Ectodermal cell (in vitro differentiated cells): Measurements from ENCODE around the gene KCNQ5.

Experiments used
- H3K27ac ChIP-seq: 2 replicates; pipeline ENCODE4 v1.7.0; 2013; ENCODE audit warnings: mild to moderate bottlenecking, low read depth, low read length; ENCODE audit not compliant: insufficient read depth, poor library complexity, severe bottlenecking
- H3K27me3 ChIP-seq: 2 replicates; pipeline ENCODE4 v1.7.0; 2013; ENCODE audit warnings: mild to moderate bottlenecking, low read length; ENCODE audit not compliant: insufficient read depth, control insufficient read depth, poor library complexity, severe bottlenecking
- H3K36me3 ChIP-seq: one replicate; pipeline ENCODE4 v1.7.0; 2013; ENCODE audit warnings: low read length; ENCODE audit not compliant: control insufficient read depth, insufficient read depth
- H3K4me1 ChIP-seq: one replicate; pipeline ENCODE4 v1.7.0; 2013; ENCODE audit warnings: low read length; ENCODE audit not compliant: control insufficient read depth, insufficient read depth
- H3K4me3 ChIP-seq: 2 replicates; pipeline ENCODE4 v1.7.0; 2013; ENCODE audit warnings: low read depth, low read length, control low read depth; ENCODE audit not compliant: insufficient read depth
- H3K9me3 ChIP-seq: 2 replicates; pipeline ENCODE4 v1.7.0; 2013; ENCODE audit warnings: mild to moderate bottlenecking, low read length, moderate library complexity; ENCODE audit not compliant: control insufficient read depth
- WGBS, 2 experiments: methylation state at CpG; one replicate each; pipeline ENCODE4 v1.1.7; 2013; ENCODE audit warnings: missing lambda C conversion rate in 2 of 2; 5-methylcytosine and 5-hydroxymethylcytosine counted together

The KCNQ5 gene

DNA sequence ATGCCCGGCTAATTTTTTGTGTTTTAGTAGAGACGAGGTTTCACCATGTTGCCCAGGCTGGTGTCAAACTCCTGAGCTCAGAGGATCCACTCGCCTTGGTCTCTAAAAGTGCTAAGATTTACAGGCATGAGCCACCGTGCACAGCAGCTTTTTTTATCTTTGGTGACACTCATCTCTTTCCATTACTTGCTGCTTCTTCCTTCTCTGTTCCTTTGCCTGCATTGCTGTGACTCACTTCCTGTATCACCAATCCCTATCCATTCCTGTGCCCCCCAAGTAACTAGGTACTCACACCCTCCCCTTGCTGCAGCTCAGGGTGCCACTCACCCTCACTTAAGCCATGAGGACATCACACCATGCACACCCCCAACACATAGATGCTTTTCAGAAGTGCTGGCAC is 578.9 kb downstream of the KCNQ5 start:
- no peak overlapping the region for H3K27ac ChIP-seq
- no peaks in the 10 kb centered on the region for H3K9me3 ChIP-seq
- H3K4me1 ChIP-seq, result no peaks in the 10 kb centered on the region
- H3K4me3 ChIP-seq, result no peak overlapping the region
- no peaks in the 10 kb centered on the region for H3K36me3 ChIP-seq
- 91% methylated on average over 4 of the region's 4 CpGs for WGBS, 2 experiments
- no peaks in the 10 kb centered on the region for H3K27me3 ChIP-seq

DNA sequence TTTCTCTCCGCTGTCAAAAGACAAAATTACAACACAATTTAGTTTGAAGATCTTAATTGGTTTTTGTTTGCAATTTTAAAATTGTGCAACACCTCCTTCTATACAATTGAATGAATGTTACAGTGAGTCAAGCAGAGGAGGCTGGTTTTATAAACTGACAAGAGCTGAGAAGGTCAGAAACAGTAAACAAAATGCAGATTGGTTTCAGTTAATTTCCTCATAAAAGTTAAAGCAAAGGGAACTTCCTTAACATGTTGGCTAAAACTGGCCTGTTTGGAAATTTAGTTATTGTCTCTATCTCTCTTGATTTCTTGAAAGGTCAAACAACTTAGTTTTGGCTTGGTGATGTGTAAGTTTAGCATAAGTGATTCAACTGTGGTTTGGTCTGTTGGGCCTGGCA is 581.2 kb downstream of the KCNQ5 start:
- no peak overlapping the region for H3K4me3 ChIP-seq
- 78% methylated on average over 1 of the region's 1 CpG; no CpG with 5 or more reads in 1 of the 2 experiments for WGBS, 2 experiments
- H3K9me3 ChIP-seq, result no peaks in the 10 kb centered on the region
- no peak overlapping the region for H3K27ac ChIP-seq
- H3K4me1 ChIP-seq, result no peaks in the 10 kb centered on the region
- H3K27me3 ChIP-seq, result no peaks in the 10 kb centered on the region
- H3K36me3 ChIP-seq, result no peaks in the 10 kb centered on the region

DNA sequence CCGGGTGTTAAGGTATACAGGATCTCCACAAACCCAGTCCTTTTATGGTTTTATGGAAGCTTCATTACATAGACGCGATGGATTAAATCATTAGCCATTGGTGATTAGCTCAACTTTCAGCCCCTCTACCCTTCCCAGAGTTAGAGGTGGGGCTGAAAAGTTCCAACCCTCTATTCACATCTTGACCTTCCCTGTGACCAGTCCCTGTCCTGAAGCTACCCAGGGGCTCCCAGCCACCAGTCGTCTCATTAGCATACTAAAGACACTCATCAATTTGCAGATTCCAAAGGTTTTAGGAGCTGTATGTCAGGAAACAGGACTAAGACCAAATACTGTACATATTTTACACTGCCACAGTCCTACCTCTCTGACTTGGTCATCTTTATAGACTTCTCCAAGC is 582.4 kb downstream of the KCNQ5 start:
- 67 to 74% methylated on average over 4 of the region's 4 CpGs for WGBS, 2 experiments
- Histone ChIP-seq H3K9me3 (no peaks in the 10 kb centered on the region), H3K27ac (no peak overlapping the region), H3K36me3 (no peaks in the 10 kb centered on the region), H3K4me1 (no peaks in the 10 kb centered on the region), H3K27me3 (no peaks in the 10 kb centered on the region), H3K4me3 (no peak overlapping the region)

DNA sequence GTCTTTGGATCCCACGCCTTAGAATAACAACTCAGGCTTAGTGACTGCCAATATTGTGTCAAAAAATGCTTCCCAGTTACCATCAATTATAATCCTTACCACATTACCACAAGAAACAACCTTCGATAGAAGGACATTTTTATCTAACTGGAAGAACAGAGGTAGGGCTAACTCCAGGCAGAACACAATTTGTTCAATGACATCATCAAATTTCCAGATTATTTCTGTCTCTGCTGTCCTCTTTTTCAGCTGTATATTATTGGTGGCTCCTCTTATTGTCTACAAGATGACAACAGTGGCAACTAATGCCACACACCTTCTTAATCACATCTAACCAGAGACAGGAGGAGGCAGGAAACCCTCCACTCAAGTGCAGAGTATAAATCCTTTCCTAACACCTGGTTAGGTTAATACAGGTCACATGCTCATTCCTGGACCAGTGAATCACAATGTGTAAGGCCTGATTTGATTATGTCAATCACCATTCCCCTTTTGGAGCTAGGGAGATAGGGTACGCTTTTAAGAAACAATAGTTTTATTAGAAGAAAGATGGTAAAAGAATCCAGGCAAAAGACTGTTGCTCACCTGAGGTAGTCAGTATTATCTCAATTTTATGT is 585.5 kb downstream of the KCNQ5 start:
- Histone ChIP-seq H3K27me3 (no peaks in the 10 kb centered on the region), H3K4me3 (no peak overlapping the region), H3K27ac (no peak overlapping the region), H3K9me3 (no peaks in the 10 kb centered on the region), H3K36me3 (no peaks in the 10 kb centered on the region), H3K4me1 (no peaks in the 10 kb centered on the region)
- WGBS, 2 experiments, result 93 to 97% methylated on average over 3 of the region's 3 CpGs

DNA sequence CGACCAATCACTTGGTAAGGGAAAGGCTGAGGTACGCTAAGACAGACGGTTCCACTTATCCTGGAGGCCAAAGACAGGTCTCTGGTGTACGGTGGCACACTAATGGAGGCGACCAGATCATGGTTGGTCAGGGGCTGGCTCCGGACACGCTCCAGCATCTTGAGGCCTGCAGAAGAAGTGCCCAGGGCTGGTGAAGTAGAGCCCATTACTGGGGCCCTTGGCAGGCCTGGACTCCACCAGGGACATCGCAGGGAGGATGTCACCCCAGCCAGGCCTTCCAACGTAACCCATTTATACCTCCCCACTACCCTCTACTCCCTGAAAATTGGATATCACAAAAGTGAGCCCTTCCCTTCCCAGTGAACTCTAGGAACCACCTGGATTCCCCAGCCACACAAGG is 587.3 kb downstream of the KCNQ5 start:
- H3K27ac ChIP-seq, result no peak overlapping the region
- no peaks in the 10 kb centered on the region for H3K9me3 ChIP-seq
- no peak overlapping the region for H3K4me3 ChIP-seq
- no peaks in the 10 kb centered on the region for H3K27me3 ChIP-seq
- H3K4me1 ChIP-seq, result no peaks in the 10 kb centered on the region
- WGBS, 2 experiments, result 77 to 83% methylated on average over 9 of the region's 9 CpGs
- no peaks in the 10 kb centered on the region for H3K36me3 ChIP-seq

DNA sequence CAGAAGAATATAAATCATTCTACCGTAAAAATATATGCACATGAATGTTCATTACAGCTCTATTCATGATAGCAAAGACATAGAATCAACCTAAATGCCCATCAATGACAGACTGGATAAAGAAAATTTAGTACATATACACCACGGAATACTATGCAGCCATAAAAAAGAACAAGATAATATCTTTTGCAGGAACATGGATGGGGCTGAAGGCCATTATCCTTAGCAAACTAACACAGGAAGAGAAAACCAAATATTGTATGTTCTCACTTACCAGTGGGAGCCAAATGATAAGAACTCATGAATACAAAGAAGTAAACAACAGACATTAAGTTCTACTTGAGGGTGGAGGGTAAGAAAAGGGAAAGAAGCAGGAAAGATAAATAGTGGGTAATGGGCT is 595.0 kb downstream of the KCNQ5 start:
- Histone ChIP-seq H3K4me3 (no peak overlapping the region), H3K36me3 (no peaks in the 10 kb centered on the region), H3K27me3 (no peaks in the 10 kb centered on the region), H3K4me1 (no peaks in the 10 kb centered on the region), H3K27ac (no peak overlapping the region), H3K9me3 (no peaks in the 10 kb centered on the region)
- WGBS, 2 experiments, result 92% methylated on average over 2 of the region's 2 CpGs

DNA sequence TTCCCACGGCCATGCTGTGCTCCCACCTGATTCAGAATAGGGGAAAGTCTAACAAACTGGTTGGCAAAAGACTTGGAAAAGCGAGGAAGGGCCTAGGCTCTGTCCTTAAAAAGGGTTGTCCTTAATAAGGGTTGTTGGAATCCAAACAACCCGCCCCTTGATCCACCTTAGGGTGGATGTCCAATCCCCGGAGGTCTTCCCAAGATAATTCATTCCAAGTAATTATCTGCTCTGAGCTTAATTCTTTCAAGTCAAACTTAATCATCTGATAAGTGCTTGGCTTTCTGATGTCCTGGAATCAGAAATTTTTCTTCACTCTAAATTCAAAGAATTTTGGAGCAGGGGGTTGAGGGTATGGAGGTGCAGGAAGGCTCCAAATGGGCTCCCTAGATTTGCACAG is 603.5 kb downstream of the KCNQ5 start, which contains the start of gene KHDC1L:
TSS of gene KHDC1L (minus strand) at position 101 of the 400 bp plus-strand sequence. CDS start at position 13, 88 bp downstream.
- no peak within 1 kb of the TSS for H3K4me3 ChIP-seq
- WGBS, 2 experiments, result 95 to 96% methylated on average over 4 of the region's 4 CpGs
- no peaks in the 10 kb centered on the region for H3K9me3 ChIP-seq
- H3K4me1 ChIP-seq, result no peaks in the 10 kb centered on the region
- no peaks in the 10 kb centered on the region for H3K36me3 ChIP-seq
- H3K27me3 ChIP-seq, result no peaks in the 10 kb centered on the region
- no peak within 1 kb of the TSS for H3K27ac ChIP-seq

DNA sequence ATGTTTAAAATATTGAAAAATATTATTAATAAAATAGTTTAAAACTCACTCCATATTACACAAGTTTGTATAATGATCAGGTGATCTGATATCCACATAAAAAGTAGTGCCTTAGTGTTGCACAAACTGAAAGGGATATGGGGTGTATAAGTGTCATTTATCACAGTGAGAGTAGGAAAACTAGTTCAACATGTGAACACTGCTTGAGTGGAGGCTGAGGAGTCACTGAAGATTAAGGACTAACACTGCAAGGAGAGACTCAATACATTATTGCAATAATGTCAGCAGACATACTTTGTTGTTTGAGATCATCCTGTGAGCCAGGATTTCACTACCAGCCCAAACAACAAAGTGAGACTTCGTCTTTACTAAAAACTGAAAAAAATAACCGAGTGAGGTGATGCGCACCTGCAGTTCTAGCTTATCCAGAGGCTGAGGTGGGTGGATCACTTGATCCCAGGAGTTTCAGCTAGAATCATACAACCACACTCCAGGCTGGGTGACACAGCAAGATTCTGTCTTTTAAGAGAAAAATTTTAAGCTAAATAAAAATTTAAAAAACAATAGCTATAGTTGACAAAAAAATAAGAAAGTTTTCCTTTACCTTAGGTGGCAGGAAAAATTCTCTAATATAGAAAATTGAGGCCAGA is 605.9 kb downstream of the KCNQ5 start:
- Histone ChIP-seq H3K4me3 (no peak overlapping the region), H3K27me3 (no peaks in the 10 kb centered on the region), H3K36me3 (no peaks in the 10 kb centered on the region), H3K27ac (no peak overlapping the region), H3K9me3 (no peaks in the 10 kb centered on the region), H3K4me1 (no peaks in the 10 kb centered on the region)
- WGBS, 2 experiments, result 93 to 97% methylated on average over 3 of the region's 3 CpGs

DNA sequence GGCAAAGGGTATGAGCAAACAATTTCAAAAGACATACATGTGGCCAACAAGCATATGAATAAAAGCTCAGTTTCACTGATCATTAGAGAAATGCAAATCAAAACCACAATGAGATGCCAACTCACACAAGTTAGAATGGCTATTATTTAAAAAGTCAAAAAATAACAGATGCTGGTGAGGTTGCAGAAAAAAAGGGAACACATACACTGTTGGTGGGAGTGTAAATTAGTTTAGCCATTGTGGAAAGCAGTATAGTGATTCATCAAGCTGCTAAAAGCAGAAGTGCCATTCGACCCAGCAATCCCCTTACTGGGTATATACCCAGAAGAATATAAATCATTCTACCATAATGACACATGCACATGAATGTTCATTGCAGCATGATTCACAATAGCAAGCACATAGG is 610.1 kb downstream of the KCNQ5 start:
- Histone ChIP-seq H3K4me3 (no peak overlapping the region), H3K36me3 (no peaks in the 10 kb centered on the region), H3K27me3 (no peaks in the 10 kb centered on the region), H3K27ac (no peak overlapping the region), H3K4me1 (no peaks in the 10 kb centered on the region), H3K9me3 (no peaks in the 10 kb centered on the region)
- WGBS, 2 experiments, result 69 to 91% methylated on average over 1 of the region's 1 CpG

DNA sequence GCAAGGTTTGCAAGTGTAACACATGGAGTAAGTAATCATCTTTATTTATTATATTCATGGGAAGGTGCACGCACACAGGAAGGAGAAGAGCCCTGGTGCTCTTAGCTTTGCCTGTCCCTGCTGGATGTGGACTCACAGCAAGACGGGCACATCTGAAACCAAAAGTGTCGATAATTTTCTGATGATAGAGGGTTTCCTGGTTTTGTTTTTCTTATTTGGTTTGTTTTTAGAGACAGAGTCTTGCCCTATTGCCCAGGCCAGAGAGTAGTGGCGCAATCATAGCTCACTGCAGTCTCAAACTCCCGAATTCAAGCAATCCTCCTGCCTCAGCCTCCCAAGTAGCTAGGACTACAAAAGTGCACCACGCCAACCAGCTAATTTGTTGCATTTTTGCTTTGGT is 611.2 kb downstream of the KCNQ5 start:
- 91 to 93% methylated on average over 6 of the region's 6 CpGs for WGBS, 2 experiments
- H3K36me3 ChIP-seq, result no peaks in the 10 kb centered on the region
- H3K9me3 ChIP-seq, result no peaks in the 10 kb centered on the region
- no peak overlapping the region for H3K27ac ChIP-seq
- no peaks in the 10 kb centered on the region for H3K27me3 ChIP-seq
- H3K4me3 ChIP-seq, result no peak overlapping the region
- H3K4me1 ChIP-seq, result no peaks in the 10 kb centered on the region
